ENCODE data around the gene KCMF1. TPM values are rescaled to one million over a fixed set of nuclear protein-coding genes. Genes with fewer than 3 reads are reported as not detected.

KCMF1 gene
- total and polyA plus RNA-seq, 10 of the 15 experiments (the other 5 are each of a cell fraction or from before 2014, with no cell fraction given), result 8.4 to 124 (median 43.0) TPM

GRCh38 chr2:84991404-84992160, 20.6 kb downstream of the KCMF1 start:
- no TSS peak for BruUV-seq (replicated peaks)
- no peak; the same call in 2 of the 3 replicates for ATAC-seq
- ChIA-PET SMC1A (ENCODE audit: uncharacterized antibody, unreplicated experiment) (interaction anchor here (1.1 kb wide), 1 partner anchor 13 kb away, joined by 3 read pairs; no protein-coding TSS in a partner anchor), CTCF (no interaction called here), RAD21 (ENCODE audit: unreplicated experiment) (no interaction called here), POLR2A (no interaction called here)
- Histone ChIP-seq H3K4me1 (ENCODE audit: control insufficient read depth, insufficient read depth, low read length) (no peaks in the 10 kb centered on the region), H4K20me1 (ENCODE audit: control insufficient read depth, insufficient read depth) (0 out of 2 replicates have a peak, but pooled peaks cover 4% of the 10 kb centered on the region), H3K36me3 (ENCODE audit: control insufficient read depth in 2 of 2, insufficient read depth in 2 of 2, low read length in 1 of 2) (no peaks in the 10 kb centered on the region; a peak in 1 of 4 replicates), H3K9me3 (replicated peaks; ENCODE audit: control insufficient read depth, insufficient read depth, low read length) (no peaks in the 10 kb centered on the region), H3K27me3 (replicated peaks in 1 of 2; ENCODE audit: control insufficient read depth in 2 of 2, insufficient read depth in 2 of 2, low read length in 1 of 2) (no peaks in the 10 kb centered on the region), H3K4me3 (no peak overlapping the region), H3K4me2 (ENCODE audit: control insufficient read depth, insufficient read depth) (no peak overlapping the region), H3K27ac (ENCODE audit: control insufficient read depth, insufficient read depth) (no peak overlapping the region), H3K79me2 (ENCODE audit: control insufficient read depth, insufficient read depth, low read length) (peaks cover 78% of the 10 kb centered on the region), H3K9ac (ENCODE audit: control insufficient read depth, insufficient read depth, low read length) (no peak overlapping the region), H2AFZ (ENCODE audit: control insufficient read depth, low read depth, low read length) (no peak overlapping the region)
- no peak for DNase-seq (ENCODE audit: low read depth, low spot score)
- TF ChIP-seq KLF5 (IDR thresholded peaks at IDR 0.05; ENCODE audit: partially characterized antibody) (no peak), SUPT20H (IDR thresholded peaks at IDR 0.05; ENCODE audit: borderline replicate concordance, control insufficient read depth, low read depth, low read length) (no peak), LARP7 (IDR thresholded peaks at IDR 0.05) (no peak), BHLHE40 (IDR thresholded peaks at IDR 0.05; ENCODE audit: borderline replicate concordance in 1 of 2, low read depth in 2 of 2, low read length in 1 of 2) (no peak), POLR2A (IDR thresholded peaks at IDR 0.05; ENCODE audit: low read depth, low read length) (no peak), CREB1 (IDR thresholded peaks at IDR 0.05; ENCODE audit: low read depth) (no peak), POLR2AphosphoS5 (IDR thresholded peaks at IDR 0.05; ENCODE audit: low read length) (no peak), RBBP5 (conservative IDR thresholded peaks at IDR 0.05) (no peak), PAX8 (IDR thresholded peaks at IDR 0.05) (no peak), RAD21 (IDR thresholded peaks at IDR 0.05; ENCODE audit: insufficient read depth, low read depth, low read length) (no peak), MEF2A (IDR thresholded peaks at IDR 0.05; ENCODE audit: insufficient read depth, low read depth, low read length) (no peak), CBFB (IDR thresholded peaks at IDR 0.05; ENCODE audit: low read depth) (no peak)
- intact Hi-C loops (cut with micrococcal nuclease; ENCODE audit: unreplicated experiment), result no loop called here
- in situ Hi-C loops (cut with MboI), result no loop called here
- no peak for FAIRE-seq
- WGBS (ENCODE audit: insufficient coverage, insufficient replicate concordance, low lambda C conversion rate, missing lambda C conversion rate), result 100% methylated on average over 2 of the region's 2 CpGs
